KOPT-K1 (cell line): ENCODE measurements around the gene DCP2.

ENCODE experiments used
- H3K27ac ChIP-seq: fragments of 200-600 bp; sonication (generic); 2 replicates; pipeline ENCODE4 v1.5.1; 2016; ENCODE audit warnings: antibody characterized with exemption, mild to moderate bottlenecking, low read depth, low read length; ENCODE audit not compliant: poor library complexity, severe bottlenecking
- H3K36me3 ChIP-seq: fragments of 200-600 bp; sonication (generic); 2 replicates; pipeline ENCODE4 v1.5.1; 2017; ENCODE audit warnings: antibody characterized with exemption, mild to moderate bottlenecking, low read length, moderate library complexity; ENCODE audit not compliant: insufficient read depth
- H3K9me3 ChIP-seq: fragments of 200-600 bp; sonication (generic); 2 replicates; pipeline ENCODE4 v1.5.1; 2017; ENCODE audit warnings: antibody characterized with exemption, low read length, mild to moderate bottlenecking; ENCODE audit not compliant: insufficient read depth, poor library complexity, severe bottlenecking

DCP2 gene

DNA sequence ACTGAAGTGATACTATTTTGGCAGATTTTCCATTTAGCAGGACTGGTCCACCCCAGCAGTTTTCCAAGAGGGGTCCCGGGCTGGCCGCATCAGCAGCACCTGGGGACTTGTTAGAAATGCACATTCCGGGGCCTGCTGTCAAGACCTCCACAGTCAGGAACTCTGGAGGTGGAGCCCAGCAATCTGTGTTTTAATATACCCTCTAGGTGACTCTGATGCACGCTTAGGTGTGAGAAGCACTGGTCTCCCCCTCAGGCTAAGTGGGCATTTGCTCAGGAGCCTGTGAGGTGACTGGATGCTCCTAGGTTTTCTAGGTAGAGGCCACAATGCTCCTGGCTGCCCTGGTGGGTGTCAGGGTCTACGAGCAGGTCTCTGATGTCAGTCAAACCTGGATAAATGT, 81.7 kb downstream of the DCP2 start:
- no peaks in the 10 kb centered on the region for H3K36me3 ChIP-seq
- no peak overlapping the region for H3K27ac ChIP-seq
- H3K9me3 ChIP-seq = no peaks in the 10 kb centered on the region

DNA sequence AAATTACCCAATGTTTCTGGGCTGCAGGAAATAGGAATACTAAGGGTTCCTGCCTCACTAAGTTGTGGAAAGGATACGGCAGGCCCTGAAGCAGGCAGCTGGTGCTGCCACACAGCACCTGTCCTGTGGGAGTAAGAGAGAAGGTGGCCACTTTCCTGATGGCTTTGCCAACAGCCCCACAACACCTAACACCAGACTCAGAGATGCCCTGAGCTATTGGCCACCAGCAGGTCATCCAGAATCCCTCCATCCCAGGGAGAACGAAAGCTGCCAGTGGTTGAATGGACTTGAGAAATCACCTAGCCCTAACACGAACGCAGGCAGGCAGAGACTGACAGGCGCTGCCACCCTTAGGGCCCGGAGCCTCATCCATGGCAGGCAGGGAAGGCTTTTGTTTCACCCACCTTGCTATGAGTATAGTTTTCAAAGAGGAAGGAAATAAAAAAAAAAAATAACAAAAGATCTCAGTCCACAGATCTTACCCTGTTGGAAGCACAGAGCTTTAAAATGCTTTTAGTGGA, 82.2 kb downstream of the DCP2 start:
- H3K36me3 ChIP-seq = no peaks in the 10 kb centered on the region
- no peak overlapping the region for H3K27ac ChIP-seq
- no peaks in the 10 kb centered on the region for H3K9me3 ChIP-seq

DNA sequence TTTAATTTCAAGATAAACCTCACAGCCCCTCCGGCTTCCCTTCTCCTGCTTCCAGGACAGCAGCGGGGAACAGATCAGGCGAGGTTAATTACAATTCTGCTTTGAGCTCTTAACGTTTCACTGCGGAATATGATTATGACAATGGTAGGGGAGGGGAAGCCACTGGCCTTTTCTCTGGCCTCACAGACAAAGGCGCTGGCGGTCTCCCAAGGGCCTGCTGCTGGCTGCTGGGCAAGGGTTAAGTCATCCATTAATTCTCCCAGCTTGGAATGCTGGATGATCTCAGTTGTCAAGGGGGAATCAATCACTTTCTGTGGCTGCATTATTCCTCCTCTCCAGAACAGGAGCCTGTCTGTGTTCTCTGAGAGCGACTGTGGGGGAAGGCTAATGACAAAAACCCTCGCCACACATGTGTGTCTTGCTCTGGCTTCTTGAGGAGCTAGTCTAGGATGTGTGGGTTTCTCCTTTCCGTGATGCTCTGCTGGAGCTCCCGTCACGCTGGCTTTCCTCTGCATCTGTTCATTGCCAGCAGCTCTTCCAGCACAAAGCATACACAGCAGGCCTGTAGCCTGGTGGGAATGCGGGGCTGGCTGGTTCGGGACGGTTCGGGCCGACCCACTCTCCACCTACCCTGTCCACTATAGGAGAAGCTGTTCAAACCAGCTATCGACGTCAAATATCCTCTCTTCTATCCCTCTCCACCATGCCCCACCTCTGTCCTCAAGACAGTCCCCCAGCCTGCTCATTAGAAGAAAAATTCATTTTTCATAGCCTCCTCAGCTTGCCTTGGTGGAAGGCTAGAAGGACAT, 82.8 kb downstream of the DCP2 start:
- Histone ChIP-seq H3K27ac (no peak overlapping the region), H3K36me3 (no peaks in the 10 kb centered on the region)

DNA sequence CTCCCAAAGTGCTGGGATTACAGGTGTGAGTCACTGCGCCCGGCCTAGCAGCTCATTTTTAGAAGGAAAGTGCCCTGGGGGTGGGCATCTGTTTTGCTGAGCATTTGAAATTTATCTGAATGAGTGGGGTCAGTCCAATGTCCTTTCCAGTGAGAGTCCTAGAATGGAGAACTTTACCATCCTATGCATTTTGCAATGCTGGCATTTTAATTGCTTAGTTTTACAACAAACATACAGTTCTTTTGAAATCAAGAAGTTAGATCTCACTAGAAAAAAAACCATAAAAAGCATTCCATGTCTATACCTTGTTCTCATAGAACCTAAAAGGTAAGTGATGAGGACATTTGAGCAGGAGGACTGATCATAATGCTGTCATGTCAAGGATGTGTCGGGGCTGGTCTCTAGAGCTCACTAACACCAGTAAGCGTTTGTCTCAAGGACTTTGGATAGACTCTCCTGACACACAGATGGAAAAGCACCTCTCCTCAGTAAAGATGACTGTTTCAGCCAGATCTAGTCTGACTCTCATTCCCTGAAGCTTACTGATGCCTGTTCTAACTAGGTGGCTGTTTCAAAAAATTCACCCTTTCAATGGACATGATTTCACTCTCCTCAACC, 83.9 kb downstream of the DCP2 start:
- Histone ChIP-seq H3K9me3 (no peaks in the 10 kb centered on the region), H3K36me3 (no peaks in the 10 kb centered on the region), H3K27ac (no peak overlapping the region)

More for the DNA sequence above, 82.8 kb downstream of the DCP2 start:
- H3K9me3 ChIP-seq = no peaks in the 10 kb centered on the region

DNA sequence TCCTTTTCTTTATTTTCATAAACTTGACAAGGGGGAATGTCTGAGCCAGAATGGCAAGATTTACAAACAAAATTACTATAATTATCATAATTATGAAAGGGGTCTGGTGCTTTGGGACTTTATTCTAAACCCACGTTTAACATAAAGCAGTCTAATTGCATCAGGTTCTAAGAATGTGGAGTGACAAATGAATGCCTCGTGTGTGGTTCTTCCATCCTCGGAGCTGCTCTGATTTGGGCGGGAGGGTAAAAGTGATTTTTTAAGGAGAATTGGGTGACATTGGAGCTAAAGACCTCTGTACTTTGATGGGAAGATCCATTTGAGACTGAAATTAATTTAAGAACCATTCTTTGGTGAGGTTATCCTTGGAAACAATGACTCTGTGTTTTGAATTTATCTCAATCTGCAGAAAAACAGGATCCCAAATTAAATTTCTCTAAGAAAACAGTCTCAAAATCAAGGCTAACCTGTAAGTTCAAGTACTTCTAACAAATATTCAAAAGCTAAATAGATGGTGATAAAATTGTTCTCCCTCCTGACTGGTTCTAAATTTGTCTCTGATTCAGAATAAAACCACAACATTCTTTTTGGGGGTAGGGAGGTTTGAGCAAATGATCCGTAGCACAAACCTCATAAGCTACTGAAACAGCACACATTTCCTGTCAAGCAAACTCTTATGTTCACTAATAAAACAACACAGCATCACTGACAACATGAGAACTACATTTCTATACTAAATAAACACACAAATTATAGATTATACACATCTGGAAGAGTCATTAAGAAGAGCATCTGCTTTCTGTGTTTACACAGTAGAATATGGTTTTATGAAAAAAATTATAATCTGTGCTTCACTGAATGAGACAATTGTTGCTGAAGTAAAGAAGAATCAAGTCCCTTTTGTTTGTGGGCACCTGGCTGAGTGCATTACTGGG, 85.5 kb downstream of the DCP2 start:
- H3K9me3 ChIP-seq = no peaks in the 10 kb centered on the region
- no peak overlapping the region for H3K27ac ChIP-seq
- no peaks in the 10 kb centered on the region for H3K36me3 ChIP-seq

DNA sequence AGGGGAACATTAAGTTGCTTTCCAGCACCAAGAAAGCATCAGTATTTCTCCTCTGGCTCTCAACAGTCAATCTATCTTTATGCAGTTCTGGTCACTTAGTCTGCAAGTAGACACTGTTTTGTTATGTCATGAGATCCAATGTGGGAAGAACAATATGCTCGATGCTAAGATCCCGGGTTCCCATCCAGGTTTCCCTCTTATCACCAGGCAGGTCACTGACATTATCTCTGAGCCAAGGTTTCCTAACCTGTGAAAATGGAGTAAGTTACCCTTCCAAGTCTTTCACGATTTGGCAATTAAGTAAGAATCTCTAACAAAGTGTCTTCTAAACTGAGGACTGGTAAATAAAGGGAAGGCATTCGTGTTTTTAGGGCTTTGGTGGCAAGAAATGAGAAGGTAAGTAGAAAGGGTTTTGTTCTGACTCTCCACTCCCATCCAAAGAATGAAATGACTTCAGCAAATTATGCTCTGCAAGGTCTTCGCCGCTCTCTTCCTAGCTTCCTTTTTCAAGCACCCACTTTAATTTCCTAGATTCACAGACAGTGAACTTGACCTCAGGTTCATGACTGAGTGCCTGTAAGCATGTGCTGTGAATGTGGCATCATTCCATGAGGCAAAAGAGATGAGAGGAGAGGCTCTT, 86.4 kb downstream of the DCP2 start:
- Histone ChIP-seq H3K9me3 (no peaks in the 10 kb centered on the region), H3K27ac (no peak overlapping the region), H3K36me3 (no peaks in the 10 kb centered on the region)

DNA sequence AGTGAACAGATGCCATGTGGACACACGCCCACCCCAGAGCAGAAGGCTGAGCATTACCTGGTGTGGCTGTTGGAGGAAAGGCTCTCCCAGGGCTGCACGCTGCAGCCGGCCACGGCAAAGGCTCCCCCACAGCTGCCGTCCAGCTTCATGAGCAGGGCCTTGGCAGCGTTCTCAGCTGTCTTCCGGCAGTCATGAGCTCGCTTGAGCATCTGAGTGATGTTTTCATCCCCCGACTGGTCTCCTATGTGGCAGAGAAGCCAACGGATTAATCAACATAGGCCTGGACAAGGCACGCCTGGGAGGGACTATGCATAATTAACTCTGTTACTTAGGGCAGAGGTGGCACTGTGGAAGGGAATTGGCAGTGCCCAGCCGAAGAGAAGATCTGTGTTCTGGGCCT, 87.3 kb downstream of the DCP2 start:
- H3K9me3 ChIP-seq = no peaks in the 10 kb centered on the region
- no peaks in the 10 kb centered on the region for H3K36me3 ChIP-seq
- H3K27ac ChIP-seq = no peak overlapping the region

DNA sequence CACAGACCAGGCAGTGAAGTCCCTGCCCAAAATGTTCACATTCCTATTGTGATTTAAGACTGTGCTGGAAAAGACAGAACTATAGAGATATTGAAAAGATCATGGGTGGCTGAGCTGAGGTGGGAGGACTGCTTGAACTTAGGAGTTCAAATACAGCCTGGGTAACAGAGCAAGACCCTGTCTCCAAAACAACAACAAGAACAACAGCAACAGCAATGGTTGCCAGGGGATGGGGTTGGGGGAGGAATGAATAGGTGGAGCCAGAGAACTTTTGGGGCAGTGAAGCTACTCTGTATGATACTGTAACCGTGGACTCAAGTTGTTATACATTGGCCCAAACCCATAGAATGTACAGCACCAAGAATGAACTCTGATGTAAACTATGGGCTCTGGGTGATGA, 88.2 kb downstream of the DCP2 start:
- Histone ChIP-seq H3K9me3 (no peaks in the 10 kb centered on the region), H3K27ac (no peak overlapping the region), H3K36me3 (no peaks in the 10 kb centered on the region)

DNA sequence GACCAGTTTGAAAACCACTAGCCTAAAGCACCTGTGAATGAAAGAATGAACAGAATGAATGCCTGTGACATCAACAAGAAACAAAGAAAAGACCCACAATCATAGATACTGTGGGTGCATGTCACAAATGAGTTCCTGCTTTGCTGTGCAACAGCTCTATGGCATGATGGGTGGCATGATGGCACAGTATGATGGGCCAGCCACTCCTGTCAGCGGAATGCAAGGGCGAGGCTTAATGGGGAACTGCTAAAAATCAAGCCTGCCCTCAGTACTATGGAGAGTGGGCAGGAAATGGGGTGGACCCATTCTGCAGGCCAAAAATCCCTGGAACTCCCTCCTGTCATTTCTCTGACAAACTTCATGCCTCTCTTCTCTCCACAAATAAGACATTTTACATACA, 89.0 kb downstream of the DCP2 start:
- Histone ChIP-seq H3K36me3 (no peaks in the 10 kb centered on the region), H3K27ac (no peak overlapping the region), H3K9me3 (no peaks in the 10 kb centered on the region)

DNA sequence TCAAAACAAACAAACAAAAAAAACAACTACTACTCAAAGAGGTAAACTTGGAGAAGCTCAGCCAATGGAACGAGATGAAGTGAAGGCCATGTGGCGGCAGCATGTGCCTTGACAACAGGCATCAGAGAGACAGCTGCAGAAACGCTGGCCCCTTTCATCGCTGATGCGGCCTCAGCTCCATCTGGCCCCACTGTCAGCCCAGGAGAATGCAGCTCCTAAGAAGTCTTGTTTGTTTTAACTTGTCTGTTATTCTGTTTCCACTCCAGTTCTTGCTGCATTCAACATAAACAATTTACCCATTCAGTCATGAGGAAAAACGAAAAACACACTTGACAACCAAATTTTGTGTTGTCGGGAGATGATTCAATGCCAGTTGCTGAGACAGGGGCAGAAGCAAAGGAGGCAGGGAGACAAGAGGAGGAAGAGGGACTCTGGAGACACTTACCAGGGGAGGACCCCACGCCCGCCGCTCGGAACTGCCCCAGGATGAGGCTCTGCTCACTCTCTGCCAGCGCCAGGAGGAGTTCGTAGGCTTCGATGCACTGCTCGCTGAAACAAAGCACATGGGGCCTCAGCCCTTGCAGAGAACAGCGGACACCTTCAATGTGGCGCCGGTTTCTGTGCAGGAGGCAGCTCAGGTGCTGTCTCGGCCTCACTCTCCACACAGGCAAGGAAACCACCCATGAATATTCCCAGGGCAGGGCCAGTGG, 91.2 kb downstream of the DCP2 start:
- Histone ChIP-seq H3K9me3 (no peaks in the 10 kb centered on the region), H3K36me3 (no peaks in the 10 kb centered on the region), H3K27ac (no peak overlapping the region)

DNA sequence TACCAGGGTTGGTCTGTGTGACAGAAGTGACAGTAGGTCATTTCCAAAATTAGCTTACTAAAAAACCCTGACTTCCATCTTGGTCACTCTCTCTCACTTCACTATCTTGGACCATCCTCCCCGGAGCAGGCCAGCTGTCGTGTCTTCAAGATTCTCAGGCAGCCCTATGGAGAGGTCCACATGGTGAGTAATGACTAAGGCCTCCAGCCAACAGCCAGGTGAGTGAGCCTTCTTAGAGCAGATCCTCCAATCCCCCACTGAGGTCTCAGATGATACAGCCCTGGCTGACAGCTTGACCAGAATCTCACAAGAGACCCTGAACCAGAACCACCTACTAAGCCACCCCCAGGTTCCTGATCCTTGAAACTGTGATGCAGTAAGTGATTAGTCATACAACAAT, 92.0 kb downstream of the DCP2 start:
- no peaks in the 10 kb centered on the region for H3K9me3 ChIP-seq
- no peaks in the 10 kb centered on the region for H3K36me3 ChIP-seq
- no peak overlapping the region for H3K27ac ChIP-seq
